Measurements from ENCODE around the gene DSG3.
"Not testable (repeated sequence)": the region's sequence is repeated elsewhere in the genome, so short reads cannot be mapped to it uniquely, and the experiment has no call there.

DSG3 gene

DNA sequence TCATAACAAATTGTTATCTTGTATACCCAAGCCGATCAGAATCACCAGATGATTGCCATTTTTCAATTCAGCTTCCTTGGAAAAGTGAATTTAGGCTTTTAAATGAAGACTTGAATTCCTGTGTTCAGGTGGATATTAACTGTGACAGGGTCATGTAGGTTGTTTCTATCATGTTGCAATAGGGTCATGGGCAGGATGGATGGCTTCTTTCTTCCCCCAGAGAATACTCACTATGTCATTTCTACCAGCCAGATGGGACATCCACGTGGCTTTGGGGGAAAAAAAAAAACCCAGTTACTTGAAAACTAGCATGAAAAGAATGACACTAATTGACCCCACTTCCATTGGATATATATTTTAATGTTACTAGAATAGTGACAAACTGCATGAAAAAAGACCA lies 35.9 kb downstream of the DSG3 start:
- H3K4me1 ChIP-seq (ENCODE audit: control insufficient read depth, insufficient read depth, low read length), result no peaks in the 10 kb centered on the region
- H3K36me3 ChIP-seq (ENCODE audit: control insufficient read depth, insufficient read depth, low read length), result no peaks in the 10 kb centered on the region

DNA sequence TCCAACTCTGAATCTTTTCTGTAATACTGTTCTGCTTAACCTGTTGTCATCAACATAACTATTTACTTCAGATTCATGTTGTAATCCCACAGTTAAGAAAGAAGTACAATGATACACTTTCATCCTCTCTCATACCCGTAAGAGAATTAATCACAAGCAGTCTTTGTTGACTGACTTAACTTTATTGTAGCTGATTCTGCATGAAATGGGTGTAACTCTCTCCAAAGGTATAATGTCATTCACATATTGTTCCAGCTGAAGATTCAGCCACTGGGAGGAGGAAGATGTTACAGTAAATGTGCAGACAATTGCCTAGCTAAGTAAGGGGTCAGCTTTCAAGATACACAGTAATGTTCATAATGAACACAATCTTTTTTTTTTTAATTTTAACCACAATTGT lies 36.9 kb downstream of the DSG3 start:
- Histone ChIP-seq H3K4me1 (ENCODE audit: control insufficient read depth, insufficient read depth, low read length) (no peaks in the 10 kb centered on the region), H3K4me3 (ENCODE audit: low read length) (no peak overlapping the region), H3K36me3 (ENCODE audit: control insufficient read depth, insufficient read depth, low read length) (no peaks in the 10 kb centered on the region), H3K9ac (ENCODE audit: low read length) (no peak overlapping the region), H3K27me3 (ENCODE audit: control insufficient read depth, insufficient read depth, low read length) (no peaks in the 10 kb centered on the region), H3K9me3 (ENCODE audit: control insufficient read depth, low read length) (no peaks in the 10 kb centered on the region)

More for the DNA sequence above, 35.9 kb downstream of the DSG3 start:
- Histone ChIP-seq H3K27me3 (ENCODE audit: control insufficient read depth, insufficient read depth, low read length) (no peaks in the 10 kb centered on the region), H3K9me3 (ENCODE audit: control insufficient read depth, low read length) (no peaks in the 10 kb centered on the region), H3K4me3 (ENCODE audit: low read length) (no peak overlapping the region), H3K9ac (ENCODE audit: low read length) (no peak overlapping the region)

DNA sequence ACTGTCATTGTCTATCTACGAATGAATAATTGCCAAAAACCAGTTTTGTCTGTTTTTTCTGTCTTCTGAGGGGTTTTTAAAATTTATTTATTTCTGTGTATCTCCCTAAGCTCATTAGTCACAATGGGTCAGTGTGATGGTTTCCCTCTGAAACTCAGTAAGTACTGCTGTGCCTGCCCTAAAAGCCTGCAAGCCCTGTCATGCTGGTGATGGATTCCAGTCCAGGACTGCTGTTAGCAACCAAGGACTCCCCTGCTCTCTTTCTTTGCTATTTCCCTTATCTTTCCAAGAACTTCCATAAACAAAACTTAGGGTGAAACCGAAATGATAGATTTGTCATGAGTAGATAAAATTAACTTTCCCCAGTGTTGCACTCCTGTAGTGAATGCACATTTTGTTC lies 38.6 kb downstream of the DSG3 start:
- no peak overlapping the region for H3K4me3 ChIP-seq (ENCODE audit: low read length)
- H3K9me3 ChIP-seq (ENCODE audit: control insufficient read depth, low read length), result no peaks in the 10 kb centered on the region
- H3K36me3 ChIP-seq (ENCODE audit: control insufficient read depth, insufficient read depth, low read length), result no peaks in the 10 kb centered on the region
- H3K4me1 ChIP-seq (ENCODE audit: control insufficient read depth, insufficient read depth, low read length), result peaks cover 10% of the 10 kb centered on the region
- H3K9ac ChIP-seq (ENCODE audit: low read length), result no peak overlapping the region
- H3K27me3 ChIP-seq (ENCODE audit: control insufficient read depth, insufficient read depth, low read length), result no peaks in the 10 kb centered on the region

DNA sequence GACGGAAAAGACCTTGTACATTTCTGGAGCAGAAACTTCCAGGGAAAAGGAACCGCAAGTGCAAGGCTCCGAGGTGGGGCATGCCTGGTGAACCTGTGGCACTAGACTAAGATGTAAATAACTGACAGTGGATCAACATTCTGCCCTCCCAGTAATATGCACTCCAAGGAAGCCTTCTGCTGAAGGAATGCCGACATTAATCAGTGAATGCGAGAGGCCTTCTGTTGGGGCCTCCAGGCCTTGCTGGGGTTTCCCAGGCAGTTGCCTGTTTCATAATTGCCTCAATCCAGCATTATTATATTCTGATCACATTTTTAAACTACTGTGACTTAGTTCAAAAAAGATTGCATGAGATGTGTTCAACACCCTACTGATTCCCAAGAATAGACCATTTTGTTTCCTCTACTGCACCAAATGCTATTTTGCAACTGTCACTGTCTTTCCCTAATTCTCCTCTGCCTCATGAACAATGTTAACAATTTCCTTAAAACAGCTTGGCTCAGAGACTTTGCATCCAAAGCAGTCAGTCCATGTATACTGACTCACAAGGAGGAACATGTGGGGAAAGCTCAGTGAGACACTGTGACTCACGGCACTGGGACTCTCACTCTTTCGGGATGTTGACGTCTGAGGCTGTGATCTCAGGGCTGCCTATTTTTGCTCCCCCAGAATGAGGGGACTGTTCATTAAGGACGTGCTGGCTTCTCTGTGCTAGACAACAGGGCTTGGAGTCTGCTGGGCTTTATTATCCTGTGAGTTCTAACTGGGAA lies 39.9 kb downstream of the DSG3 start:
- Histone ChIP-seq H3K4me3 (ENCODE audit: low read length) (no peak overlapping the region), H3K36me3 (ENCODE audit: control insufficient read depth, insufficient read depth, low read length) (no peaks in the 10 kb centered on the region), H3K27me3 (ENCODE audit: control insufficient read depth, insufficient read depth, low read length) (no peaks in the 10 kb centered on the region)

DNA sequence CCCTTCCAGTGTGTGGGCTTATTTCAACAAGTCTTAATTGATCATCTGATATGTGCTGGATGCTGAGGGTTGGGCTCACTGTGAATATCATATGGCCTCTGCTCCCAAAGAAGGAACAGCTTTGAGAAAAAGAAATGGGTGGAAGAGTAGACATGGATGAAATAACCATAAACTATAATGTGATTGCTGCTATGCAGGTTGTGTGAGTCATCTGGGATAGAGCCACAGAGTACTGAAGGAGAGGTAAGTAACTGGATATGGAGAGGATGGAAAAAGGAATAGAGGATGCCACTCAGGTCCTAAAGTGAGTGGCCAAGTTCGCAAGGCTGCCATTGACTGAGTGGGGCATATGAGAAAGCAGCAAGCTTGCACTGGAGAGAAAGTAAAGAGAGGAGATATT lies 41.8 kb downstream of the DSG3 start:
- Histone ChIP-seq H3K4me3 (ENCODE audit: low read length) (no peak overlapping the region), H3K9ac (ENCODE audit: low read length) (no peak overlapping the region), H3K27me3 (ENCODE audit: control insufficient read depth, insufficient read depth, low read length) (no peaks in the 10 kb centered on the region), H3K9me3 (ENCODE audit: control insufficient read depth, low read length) (no peaks in the 10 kb centered on the region), H3K36me3 (ENCODE audit: control insufficient read depth, insufficient read depth, low read length) (no peaks in the 10 kb centered on the region), H3K4me1 (ENCODE audit: control insufficient read depth, insufficient read depth, low read length) (peaks cover 13% of the 10 kb centered on the region)

More for the DNA sequence above, 39.9 kb downstream of the DSG3 start:
- H3K4me1 ChIP-seq (ENCODE audit: control insufficient read depth, insufficient read depth, low read length), result peaks cover 13% of the 10 kb centered on the region
- no peak overlapping the region for H3K9ac ChIP-seq (ENCODE audit: low read length)
- no peaks in the 10 kb centered on the region for H3K9me3 ChIP-seq (ENCODE audit: control insufficient read depth, low read length)

DNA sequence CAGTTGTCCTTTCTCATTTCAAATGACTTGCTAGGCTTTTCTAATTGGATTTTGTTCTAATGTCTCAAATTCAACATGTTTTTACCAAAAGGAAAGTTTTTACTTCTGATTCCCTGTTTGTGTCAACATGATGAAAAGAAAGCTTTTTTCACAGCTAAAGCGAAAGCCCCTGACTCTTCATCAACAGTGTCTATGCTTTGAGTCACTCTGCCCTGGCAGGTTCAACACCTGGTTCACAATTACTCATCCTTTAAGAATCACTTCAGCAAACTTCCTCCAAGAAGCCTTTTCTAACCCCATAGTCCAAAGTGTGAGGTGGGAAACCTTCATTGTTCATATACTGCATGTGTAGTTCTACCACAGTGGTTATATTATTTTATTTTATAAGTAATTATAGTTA lies 42.8 kb downstream of the DSG3 start:
- Histone ChIP-seq H3K9me3 (ENCODE audit: control insufficient read depth, low read length) (no peaks in the 10 kb centered on the region), H3K4me1 (ENCODE audit: control insufficient read depth, insufficient read depth, low read length) (peaks cover 13% of the 10 kb centered on the region)

DNA sequence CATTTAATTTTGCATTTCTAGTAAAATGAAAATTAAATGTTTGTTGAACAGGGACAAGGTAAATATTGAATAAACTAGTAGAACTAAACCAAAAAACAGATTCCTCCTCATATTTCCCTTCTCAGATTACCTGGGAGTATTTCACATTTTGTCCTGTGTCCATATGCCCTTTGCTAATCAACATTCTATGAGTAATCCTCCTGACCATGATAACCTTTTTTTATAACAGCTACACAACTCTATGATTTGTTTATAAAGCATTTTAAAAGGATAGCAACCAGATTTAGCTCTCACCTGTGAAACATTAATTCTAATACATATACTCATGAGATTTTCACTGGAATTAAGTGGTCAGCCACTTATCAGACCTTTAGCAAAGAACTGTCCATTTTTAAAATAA lies 43.3 kb downstream of the DSG3 start:
- no peaks in the 10 kb centered on the region for H3K36me3 ChIP-seq (ENCODE audit: control insufficient read depth, insufficient read depth, low read length)
- no peaks in the 10 kb centered on the region for H3K9me3 ChIP-seq (ENCODE audit: control insufficient read depth, low read length)
- H3K4me3 ChIP-seq (ENCODE audit: low read length), result no peak overlapping the region
- peaks cover 13% of the 10 kb centered on the region for H3K4me1 ChIP-seq (ENCODE audit: control insufficient read depth, insufficient read depth, low read length)
- no peaks in the 10 kb centered on the region for H3K27me3 ChIP-seq (ENCODE audit: control insufficient read depth, insufficient read depth, low read length)
- H3K9ac ChIP-seq (ENCODE audit: low read length), result no peak overlapping the region

More for the DNA sequence above, 42.8 kb downstream of the DSG3 start:
- Histone ChIP-seq H3K4me3 (ENCODE audit: low read length) (no peak overlapping the region), H3K9ac (ENCODE audit: low read length) (no peak overlapping the region), H3K36me3 (ENCODE audit: control insufficient read depth, insufficient read depth, low read length) (no peaks in the 10 kb centered on the region), H3K27me3 (ENCODE audit: control insufficient read depth, insufficient read depth, low read length) (no peaks in the 10 kb centered on the region)

DNA sequence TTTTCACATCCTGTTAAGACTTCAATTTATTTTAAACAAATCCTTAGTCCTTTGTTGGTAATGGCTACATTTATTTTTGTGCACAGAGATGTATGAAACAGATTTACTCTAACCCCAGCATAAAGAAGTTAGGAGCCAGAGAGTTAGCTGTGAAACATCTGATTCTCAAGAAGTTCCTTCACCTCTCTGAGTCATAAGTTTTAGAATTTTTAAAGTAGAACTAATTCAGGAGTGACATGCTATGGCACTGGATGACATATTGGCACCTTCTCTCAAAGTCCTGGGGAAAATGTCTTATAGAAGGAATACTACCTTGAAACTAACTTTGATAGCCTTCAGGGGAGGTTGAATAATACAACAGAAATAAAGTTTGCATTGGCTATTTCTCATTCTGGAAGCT lies 44.0 kb downstream of the DSG3 start:
- Histone ChIP-seq H3K4me3 (ENCODE audit: low read length) (no peak overlapping the region), H3K36me3 (ENCODE audit: control insufficient read depth, insufficient read depth, low read length) (no peaks in the 10 kb centered on the region), H3K9me3 (ENCODE audit: control insufficient read depth, low read length) (no peaks in the 10 kb centered on the region), H3K27me3 (ENCODE audit: control insufficient read depth, insufficient read depth, low read length) (no peaks in the 10 kb centered on the region), H3K4me1 (ENCODE audit: control insufficient read depth, insufficient read depth, low read length) (peaks cover 13% of the 10 kb centered on the region), H3K9ac (ENCODE audit: low read length) (no peak overlapping the region)

DNA sequence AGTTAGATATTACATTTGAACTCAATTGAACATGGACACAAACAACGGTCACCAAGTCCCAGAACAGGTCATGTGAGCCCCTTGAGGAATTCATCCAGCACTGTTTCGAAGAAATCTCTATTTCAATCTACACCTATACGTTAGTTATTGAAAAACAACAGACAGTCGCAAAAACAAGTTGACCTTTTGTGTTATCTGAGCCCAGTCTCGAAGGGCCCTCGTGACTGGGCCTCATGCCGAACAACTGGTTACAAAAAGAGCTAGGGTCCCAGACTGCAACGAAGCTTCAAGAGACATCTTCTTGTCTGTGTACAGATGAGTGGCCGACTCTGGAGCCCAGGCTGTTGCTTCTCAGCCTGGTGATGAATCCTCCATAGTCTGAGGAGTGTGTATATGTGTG lies 45.1 kb downstream of the DSG3 start:
- H3K36me3 ChIP-seq (ENCODE audit: control insufficient read depth, insufficient read depth, low read length), result no peaks in the 10 kb centered on the region
- H3K9ac ChIP-seq (ENCODE audit: low read length), result no peak overlapping the region
- no peak overlapping the region for H3K4me3 ChIP-seq (ENCODE audit: low read length)
- peaks cover 13% of the 10 kb centered on the region for H3K4me1 ChIP-seq (ENCODE audit: control insufficient read depth, insufficient read depth, low read length)
- no peaks in the 10 kb centered on the region for H3K9me3 ChIP-seq (ENCODE audit: control insufficient read depth, low read length)
- no peaks in the 10 kb centered on the region for H3K27me3 ChIP-seq (ENCODE audit: control insufficient read depth, insufficient read depth, low read length)

DNA sequence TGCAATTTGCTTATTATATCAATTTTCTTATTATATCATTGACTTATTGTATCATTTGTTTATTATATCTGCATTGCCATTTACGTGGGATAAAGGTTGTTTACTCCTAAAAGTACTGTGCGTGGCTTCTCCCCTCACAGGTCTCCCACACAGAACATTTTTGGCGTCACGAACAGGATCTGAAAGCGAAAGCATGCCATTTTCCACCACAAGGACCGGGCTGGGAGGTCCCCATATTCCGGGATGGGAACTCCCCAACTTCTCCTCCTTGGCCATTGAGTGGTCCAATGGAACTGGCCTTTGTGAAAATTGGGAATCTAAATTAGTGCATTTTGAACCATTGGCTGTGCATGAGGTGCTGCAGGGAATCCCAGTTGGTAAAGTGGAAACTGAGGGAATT lies 45.6 kb downstream of the DSG3 start:
- Histone ChIP-seq H3K9ac (ENCODE audit: low read length) (no peak overlapping the region), H3K27me3 (ENCODE audit: control insufficient read depth, insufficient read depth, low read length) (no peaks in the 10 kb centered on the region), H3K36me3 (ENCODE audit: control insufficient read depth, insufficient read depth, low read length) (no peaks in the 10 kb centered on the region), H3K9me3 (ENCODE audit: control insufficient read depth, low read length) (no peaks in the 10 kb centered on the region), H3K4me3 (ENCODE audit: low read length) (no peak overlapping the region), H3K4me1 (ENCODE audit: control insufficient read depth, insufficient read depth, low read length) (peaks cover 13% of the 10 kb centered on the region)

DNA sequence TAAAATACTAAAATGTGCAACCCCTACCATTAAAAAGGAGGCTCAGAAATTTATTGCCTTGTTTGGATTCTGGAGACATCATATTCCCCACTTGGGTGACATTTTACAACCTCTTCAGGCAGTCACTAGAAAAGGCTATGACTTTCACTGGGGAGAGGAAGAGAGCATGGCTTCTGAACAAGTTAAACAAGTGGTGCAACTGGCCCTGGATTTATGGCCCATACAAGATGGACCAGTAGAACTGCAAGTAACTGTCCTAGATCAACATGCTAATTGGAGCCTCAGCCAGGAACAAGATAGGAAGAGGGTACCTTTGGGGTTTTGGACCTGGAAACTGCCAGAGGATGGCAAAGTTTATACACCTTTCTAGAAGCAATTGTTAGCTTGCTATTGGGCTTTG lies 46.4 kb downstream of the DSG3 start:
- no peaks in the 10 kb centered on the region for H3K9me3 ChIP-seq (ENCODE audit: control insufficient read depth, low read length)
- H3K4me3 ChIP-seq (ENCODE audit: low read length), result no peak overlapping the region
- H3K4me1 ChIP-seq (ENCODE audit: control insufficient read depth, insufficient read depth, low read length), result peaks cover 13% of the 10 kb centered on the region
- H3K27me3 ChIP-seq (ENCODE audit: control insufficient read depth, insufficient read depth, low read length), result no peaks in the 10 kb centered on the region
- H3K9ac ChIP-seq (ENCODE audit: low read length), result no peak overlapping the region
- H3K36me3 ChIP-seq (ENCODE audit: control insufficient read depth, insufficient read depth, low read length), result no peaks in the 10 kb centered on the region

DNA sequence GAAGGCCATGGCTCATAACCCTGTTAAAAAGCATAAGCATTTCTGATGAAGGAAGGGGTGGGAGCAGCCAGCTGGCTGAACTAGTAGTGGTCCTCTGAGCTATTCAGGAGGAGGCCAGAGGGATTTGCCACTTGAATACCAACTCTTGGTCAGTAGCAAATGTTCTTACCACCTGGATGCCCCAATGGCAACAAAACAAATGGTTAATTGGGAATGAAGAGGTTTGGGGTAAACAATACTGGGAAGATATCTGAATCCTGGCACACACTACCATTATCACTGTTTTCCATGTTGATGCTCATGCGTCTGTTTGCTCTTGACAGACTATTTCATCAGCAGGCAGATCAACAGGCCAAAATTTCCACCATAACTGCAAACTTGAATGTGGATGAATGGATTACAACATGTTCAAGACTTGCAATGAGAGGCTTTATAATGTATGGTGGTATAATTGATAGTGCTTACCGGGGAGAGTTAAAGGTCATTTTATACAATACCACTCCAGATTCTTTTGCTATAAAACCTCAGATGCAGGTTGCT lies 47.2 kb downstream of the DSG3 start:
- H3K9ac ChIP-seq (ENCODE audit: low read length); H3K9me3 ChIP-seq (ENCODE audit: control insufficient read depth, low read length); H3K4me3 ChIP-seq (ENCODE audit: low read length); H3K36me3 ChIP-seq (ENCODE audit: control insufficient read depth, insufficient read depth, low read length); H3K27me3 ChIP-seq (ENCODE audit: control insufficient read depth, insufficient read depth, low read length): not testable (repeated sequence)
- peaks cover 19% of the 10 kb centered on the region for H3K4me1 ChIP-seq (ENCODE audit: control insufficient read depth, insufficient read depth, low read length)

All from mucosa of stomach (tissue), 1 donor.